Activated CD4-positive, alpha-beta T cell treated with anti-CD3 and anti-CD28 coated beads for 36 hours (primary cell): Measurements from ENCODE around the gene GRIN3A. TPM values are rescaled to one million over a fixed set of nuclear protein-coding genes. Genes with fewer than 3 reads are reported as not detected.
A peak's percentile ranks its signal among the peaks of the same experiment; 100 is the strongest.

Experiments used
- ATAC-seq: fragments of 200-7000 bp; cut with Tn5 transposase; one replicate; pipeline ENCODE4 v1.10.0; 2021; ENCODE audit warnings: mild to moderate bottlenecking, moderate library complexity
- CTCF ChIA-PET: fragments of 350-600 bp; sonication (Branson Sonifier 250); formaldehyde crosslinking; loops from one replicate; lab custom pipeline; 2021; ENCODE audit warnings: antibody characterized with exemption; lab: Charles Lee
- POLR2A ChIA-PET: fragments of 350-600 bp; sonication (Branson Sonifier 250); formaldehyde crosslinking; loops from one replicate; lab custom pipeline; 2021; ENCODE audit warnings: antibody characterized with exemption, inconsistent platforms; lab: Charles Lee
- DNase-seq: peaks from one replicate; pipeline ENCODE4 v3.0.0-alpha.2; 2020
- H3K27ac Mint-ChIP-seq: one replicate; pipeline ENCODE4 v1.8.0; 2021; ENCODE audit warnings: mixed read lengths
- H3K27me3 Mint-ChIP-seq: one replicate; pipeline ENCODE4 v1.8.0; 2021; ENCODE audit warnings: mixed read lengths
- H3K36me3 Mint-ChIP-seq: one replicate; pipeline ENCODE4 v1.8.0; 2021; ENCODE audit warnings: low read depth, mixed read lengths
- H3K4me1 Mint-ChIP-seq: one replicate; pipeline ENCODE4 v1.8.0; 2021; ENCODE audit warnings: mixed read lengths
- H3K4me3 Mint-ChIP-seq: one replicate; pipeline ENCODE4 v1.8.0; 2021; ENCODE audit warnings: mild to moderate bottlenecking, moderate library complexity, mixed read lengths
- H3K9me3 Mint-ChIP-seq: one replicate; pipeline ENCODE4 v1.8.0; 2021; ENCODE audit warnings: low read depth, mixed read lengths
- intact Hi-C, 2 experiments: fragments of 100-400 bp; cut with DNase I in 1 of 2; cut with micrococcal nuclease in 1 of 2; formaldehyde crosslinking; loops; one replicate each; pipeline versions ENCODE4 v1.14.2 to v1.15.1; 2022 to 2024; cut with DNase I, micrococcal nuclease
- total RNA-seq, 2 experiments: library from RNA; stranded (reverse); gene quantifications; one replicate each; pipeline ENCODE4 v1.2.3, GENCODE V29; 2021

The GRIN3A gene
- not detected for total RNA-seq

GRCh38 chr9:101738566-101739183 is at the start of gene GRIN3A:
Gene GRIN3A (minus strand): TSS chr9:101738647. CDS start chr9:101737979, 668 bp downstream.
- H3K9me3 Mint-ChIP-seq: no peaks in the 10 kb centered on the region
- CTCF ChIA-PET: no interaction called here
- peaks cover 51% of the 10 kb centered on the region for H3K27me3 Mint-ChIP-seq
- H3K27ac Mint-ChIP-seq: no peak within 1 kb of the TSS
- DNase-seq (peak; percentile 13), ATAC-seq (no peak)
- intact Hi-C loops: no loop called here
- peaks cover 4% of the 10 kb centered on the region for H3K4me1 Mint-ChIP-seq
- POLR2A ChIA-PET: no interaction called here
- H3K36me3 Mint-ChIP-seq: no peaks in the 10 kb centered on the region
- H3K4me3 Mint-ChIP-seq: peak within 1 kb of the TSS; percentile 11

- ChIA-PET CTCF (no interaction called here), POLR2A (no interaction called here)
- H3K27ac Mint-ChIP-seq: no peak overlapping the region
- intact Hi-C loops: no loop called here
- no peaks in the 10 kb centered on the region for H3K9me3 Mint-ChIP-seq
- ATAC-seq (no peak), DNase-seq (no peak)
- no peak overlapping the region for H3K4me3 Mint-ChIP-seq
- H3K4me1 Mint-ChIP-seq: no peaks in the 10 kb centered on the region
- H3K36me3 Mint-ChIP-seq: no peaks in the 10 kb centered on the region
- H3K27me3 Mint-ChIP-seq: peaks cover 8% of the 10 kb centered on the region
Observed at GRCh38 chr9:101787891-101788290, 49.4 kb upstream of the GRIN3A start.

- H3K27ac Mint-ChIP-seq: no peak overlapping the region
- ChIA-PET CTCF (no interaction called here), POLR2A (no interaction called here)
- H3K27me3 Mint-ChIP-seq: peaks cover 7% of the 10 kb centered on the region
- intact Hi-C loops: no loop called here
- H3K36me3 Mint-ChIP-seq: no peaks in the 10 kb centered on the region
- H3K4me1 Mint-ChIP-seq: no peaks in the 10 kb centered on the region
- no peaks in the 10 kb centered on the region for H3K9me3 Mint-ChIP-seq
- no peak overlapping the region for H3K4me3 Mint-ChIP-seq
- no peak for DNase-seq
- no peak for ATAC-seq
Observed at GRCh38 chr9:101778332-101778731, 39.9 kb upstream of the GRIN3A start.

DNA sequence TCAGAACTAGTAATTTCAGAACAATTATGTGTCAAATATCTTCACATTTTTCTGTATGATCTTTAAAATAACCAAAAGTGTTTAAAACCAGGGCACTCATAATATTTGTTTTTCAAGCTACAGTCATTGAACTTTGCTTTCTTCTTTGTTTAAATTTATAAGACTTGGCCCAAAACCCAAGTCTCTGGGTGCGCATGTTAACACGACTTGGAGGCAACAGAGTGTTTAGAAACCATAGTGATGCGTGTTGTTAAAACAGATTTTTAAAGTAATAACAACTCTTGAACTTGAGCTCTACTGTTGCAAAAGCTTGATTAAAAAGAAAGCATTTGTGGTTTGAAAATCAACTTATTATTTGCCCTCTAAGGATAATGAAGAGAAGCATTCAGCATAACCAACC is 26.0 kb upstream of the GRIN3A start:
- intact Hi-C loops: no loop called here
- H3K27ac Mint-ChIP-seq: no peak overlapping the region
- no peak for DNase-seq
- ChIA-PET POLR2A (no interaction called here), CTCF (interaction anchor here (0.9 to 1.2 kb wide), 2 partner anchors 22 to 71 kb away, joined by 3 to 5 read pairs; no protein-coding TSS in a partner anchor)
- no peaks in the 10 kb centered on the region for H3K9me3 Mint-ChIP-seq
- H3K27me3 Mint-ChIP-seq: peaks cover 1% of the 10 kb centered on the region
- no peaks in the 10 kb centered on the region for H3K36me3 Mint-ChIP-seq
- peaks cover 1% of the 10 kb centered on the region for H3K4me1 Mint-ChIP-seq
- ATAC-seq: no peak
- no peak overlapping the region for H3K4me3 Mint-ChIP-seq

DNA sequence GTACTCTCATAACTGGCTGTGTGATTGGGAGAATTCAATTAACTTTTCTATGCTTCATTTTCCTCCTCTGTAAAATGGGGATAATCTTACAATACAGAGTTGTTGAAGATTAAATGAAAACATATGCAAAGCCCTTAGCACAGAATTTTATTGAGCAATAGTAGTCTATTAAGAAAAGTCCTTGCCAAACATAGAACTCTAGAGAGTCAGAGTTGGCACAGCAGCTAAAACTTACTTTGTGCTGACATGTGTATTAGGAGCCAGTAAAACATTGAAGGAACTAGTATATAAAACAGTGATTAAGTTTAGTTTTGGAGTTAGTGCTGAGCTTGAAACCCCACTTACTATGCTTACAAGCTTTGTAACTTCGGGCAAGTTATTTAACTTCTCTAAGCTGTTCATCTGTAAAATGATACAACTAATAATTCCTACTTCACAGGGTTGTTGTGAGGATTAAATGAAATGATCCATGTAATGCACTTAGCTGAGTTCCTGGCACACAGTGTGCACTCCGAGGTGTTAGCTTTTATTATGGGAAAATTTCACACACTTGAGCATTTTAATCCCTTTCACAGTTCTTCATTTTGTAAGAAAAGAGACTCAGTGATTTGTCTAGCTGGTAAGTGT is 20.0 kb upstream of the GRIN3A start:
- CTCF ChIA-PET: no interaction called here
- H3K36me3 Mint-ChIP-seq: no peaks in the 10 kb centered on the region

DNA sequence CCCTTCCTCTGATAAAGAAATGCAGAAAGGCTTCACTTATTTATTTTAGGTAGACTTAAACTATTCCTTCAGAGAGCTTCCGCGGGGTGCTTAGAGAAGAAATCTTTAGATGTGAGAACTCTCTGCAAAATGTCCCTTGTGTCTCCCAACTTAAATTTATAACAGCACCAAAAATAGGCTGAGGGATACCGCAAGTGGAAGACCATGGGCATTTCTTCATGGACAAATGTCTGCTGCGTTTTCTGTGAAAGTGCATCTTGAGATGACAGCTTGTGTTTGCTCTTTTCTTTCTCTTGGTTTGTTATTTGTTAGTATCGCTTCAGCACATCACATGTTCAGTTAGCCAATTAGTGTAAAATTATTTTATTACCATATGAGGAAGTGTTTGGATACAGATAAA is 15.3 kb upstream of the GRIN3A start:
- no peak for ATAC-seq
- DNase-seq: no peak
- Mint-ChIP-seq H3K27ac (no peak overlapping the region), H3K9me3 (no peaks in the 10 kb centered on the region), H3K4me3 (no peak overlapping the region), H3K4me1 (no peaks in the 10 kb centered on the region), H3K36me3 (no peaks in the 10 kb centered on the region), H3K27me3 (no peaks in the 10 kb centered on the region)
- CTCF ChIA-PET: no interaction called here
- intact Hi-C loops: no loop called here
- POLR2A ChIA-PET: no interaction called here

More for the DNA sequence above, 20.0 kb upstream of the GRIN3A start:
- H3K9me3 Mint-ChIP-seq: no peaks in the 10 kb centered on the region
- no peaks in the 10 kb centered on the region for H3K27me3 Mint-ChIP-seq
- no peaks in the 10 kb centered on the region for H3K4me1 Mint-ChIP-seq
- no peak for DNase-seq
- ATAC-seq: no peak
- POLR2A ChIA-PET: no interaction called here
- intact Hi-C loops: no loop called here
- H3K4me3 Mint-ChIP-seq: no peak overlapping the region
- H3K27ac Mint-ChIP-seq: no peak overlapping the region

DNA sequence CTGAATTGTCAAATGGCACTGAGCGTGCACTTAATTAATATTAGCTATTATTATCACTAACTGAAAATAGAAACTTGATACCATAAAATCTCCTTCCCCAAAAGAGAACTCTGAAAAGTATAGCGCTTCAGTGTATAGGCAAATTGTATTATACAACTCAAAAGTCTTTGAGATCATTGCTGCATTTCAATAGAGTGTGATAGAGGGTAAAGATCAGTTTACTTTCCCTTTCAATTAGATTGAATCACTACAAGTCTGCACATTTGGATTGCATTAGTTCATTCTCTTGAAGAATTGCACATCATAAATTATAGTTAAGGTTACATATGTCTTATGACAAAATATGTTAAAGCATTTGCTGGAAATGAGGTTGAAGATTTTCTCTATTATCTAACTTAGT is 13.4 kb upstream of the GRIN3A start:
- ChIA-PET CTCF (interaction anchor here (0.7 kb wide), 1 partner anchor 10 kb away, joined by 4 read pairs; no protein-coding TSS in a partner anchor), POLR2A (no interaction called here)
- no peaks in the 10 kb centered on the region for H3K27me3 Mint-ChIP-seq
- no peak for DNase-seq
- no peaks in the 10 kb centered on the region for H3K9me3 Mint-ChIP-seq
- ATAC-seq: no peak
- no peaks in the 10 kb centered on the region for H3K36me3 Mint-ChIP-seq
- H3K4me3 Mint-ChIP-seq: no peak overlapping the region
- H3K4me1 Mint-ChIP-seq: no peaks in the 10 kb centered on the region
- H3K27ac Mint-ChIP-seq: no peak overlapping the region
- intact Hi-C loops: no loop called here

- ChIA-PET POLR2A (no interaction called here), CTCF (no interaction called here)
- Mint-ChIP-seq H3K27ac (no peak overlapping the region), H3K9me3 (no peaks in the 10 kb centered on the region), H3K27me3 (peaks cover 51% of the 10 kb centered on the region), H3K36me3 (no peaks in the 10 kb centered on the region), H3K4me1 (peaks cover 4% of the 10 kb centered on the region), H3K4me3 (no peak overlapping the region)
- ATAC-seq: no peak
- DNase-seq: no peak
- intact Hi-C loops: no loop called here
Observed at GRCh38 chr9:101739311-101739710, 864 bp upstream of the GRIN3A start.

- Mint-ChIP-seq H3K36me3 (no peaks in the 10 kb centered on the region), H3K4me1 (peaks cover 4% of the 10 kb centered on the region), H3K4me3 (peak overlapping the region; percentile 11), H3K9me3 (no peaks in the 10 kb centered on the region), H3K27me3 (peaks cover 51% of the 10 kb centered on the region), H3K27ac (no peak overlapping the region)
- intact Hi-C loops: no loop called here
- no peak for ATAC-seq
- CTCF ChIA-PET: interaction anchor here (0.7 kb wide), 1 partner anchor 9 kb away, joined by 4 read pairs; no protein-coding TSS in a partner anchor
- POLR2A ChIA-PET: no interaction called here
- DNase-seq: peak; percentile 7
Observed at GRCh38 chr9:101737705-101738565, 512 bp downstream of the GRIN3A start.

GRCh38 chr9:101737165-101737704 is 1.2 kb downstream of the GRIN3A start:
- ChIA-PET CTCF (no interaction called here), POLR2A (no interaction called here)
- Mint-ChIP-seq H3K4me1 (peaks cover 4% of the 10 kb centered on the region), H3K27me3 (peaks cover 56% of the 10 kb centered on the region), H3K27ac (no peak overlapping the region), H3K9me3 (no peaks in the 10 kb centered on the region), H3K36me3 (no peaks in the 10 kb centered on the region), H3K4me3 (no peak overlapping the region)
- intact Hi-C loops: no loop called here
- ATAC-seq (no peak), DNase-seq (no peak)

GRCh38 chr9:101736717-101737116 is 1.7 kb downstream of the GRIN3A start:
- ChIA-PET POLR2A (no interaction called here), CTCF (no interaction called here)
- no peak for ATAC-seq
- Mint-ChIP-seq H3K27me3 (peaks cover 58% of the 10 kb centered on the region), H3K4me3 (no peak overlapping the region), H3K36me3 (no peaks in the 10 kb centered on the region), H3K4me1 (peaks cover 4% of the 10 kb centered on the region), H3K27ac (no peak overlapping the region), H3K9me3 (no peaks in the 10 kb centered on the region)
- peak; percentile 4 for DNase-seq
- intact Hi-C loops: no loop called here
